ENCODE results near the gene PLXNA2. TPM values are rescaled to one million over a fixed set of nuclear protein-coding genes. Genes with fewer than 3 reads are reported as not detected.

The PLXNA2 gene
- polyA plus RNA-seq, 2 of the 4 experiments (the other 2 are of a cell fraction) = 0.36 to 0.87 TPM

DNA sequence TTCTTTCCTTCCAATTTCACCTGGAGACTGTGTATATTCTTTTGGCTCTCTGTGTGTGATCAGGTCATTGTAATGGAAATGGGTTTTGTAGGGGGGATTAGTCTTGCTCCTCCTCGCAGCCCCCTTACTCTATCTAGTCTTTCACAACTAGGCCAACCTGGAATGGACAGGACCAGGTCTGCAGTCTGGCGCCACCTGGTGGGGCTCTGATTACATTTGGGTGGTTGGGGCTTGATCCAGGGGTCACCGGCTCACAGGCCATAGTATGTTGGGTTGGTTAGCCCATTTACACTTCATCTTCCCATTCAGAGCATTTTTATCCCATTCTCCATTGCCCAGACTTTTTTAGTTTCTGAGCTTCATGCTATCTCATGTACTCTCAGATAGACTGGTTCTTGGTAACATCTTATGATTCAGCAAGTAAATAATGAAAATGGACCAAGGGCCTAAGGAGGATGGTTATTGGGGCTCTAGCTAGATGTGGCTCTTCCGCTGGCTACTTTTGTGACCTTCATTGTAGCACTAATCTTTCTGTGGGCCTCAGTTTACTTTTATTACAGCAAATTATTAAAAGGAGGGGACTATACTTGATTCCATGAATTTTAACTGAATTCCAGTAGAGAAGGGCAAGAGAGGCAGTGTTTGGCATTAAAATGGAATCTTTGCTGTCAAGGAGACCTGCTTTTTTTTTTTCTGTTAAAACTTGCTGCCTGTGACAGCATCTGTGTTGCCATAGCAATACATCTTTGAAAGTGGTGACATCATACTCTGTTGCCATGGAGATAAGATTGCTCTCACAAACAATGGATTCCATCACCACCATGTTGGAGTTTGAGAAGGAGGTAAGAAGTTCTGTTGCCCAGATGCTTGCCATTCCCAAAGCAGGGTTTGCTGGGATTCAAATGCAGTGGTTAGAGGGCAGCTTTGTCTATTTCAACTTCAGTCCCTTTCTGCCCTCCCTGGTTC, 150.1 kb downstream of the PLXNA2 start:
- Histone ChIP-seq H3K27ac (no peak overlapping the region), H3K9me3 (no peaks in the 10 kb centered on the region), H3K4me2 (no peak overlapping the region), H3K4me3 (no peak overlapping the region), H3K4me1 (no peaks in the 10 kb centered on the region)
- peak; percentile 41 to 49 for TF ChIP-seq RAD21 (conservative IDR thresholded peaks at IDR 0.05 in 1 of 2, IDR thresholded peaks at IDR 0.05 in 1 of 2)
- no peak for TF ChIP-seq KDM5A (IDR thresholded peaks at IDR 0.05)
- TF ChIP-seq SMC3 (IDR thresholded peaks at IDR 0.05) = peak; percentile 47; the same call in 2 of the 3 replicates
- TF ChIP-seq CTCF (IDR thresholded peaks at IDR 0.05) = peak; percentile 66
- ATAC-seq (peak; percentile 74 to 95; a peak in 5 of 6 replicates), DNase-seq (ENCODE audit: low read depth in 1 of 2, low spot score in 1 of 2) (peak; percentile 47 to 68), FAIRE-seq (no peak)
- ChIA-PET CTCF (interaction anchor here (0.8 to 4.1 kb wide), 18 partner anchors 9 to 151 kb away, joined by 3 to 23 read pairs (median 4); no protein-coding TSS in a partner anchor), POLR2A (no interaction called here)
- 39% methylated on average over 4 of the region's 4 CpGs for WGBS (ENCODE audit: missing lambda C conversion rate)

- POLR2A ChIA-PET = no interaction called here
- ATAC-seq (no peak), DNase-seq (ENCODE audit: low read depth in 1 of 2, low spot score in 1 of 2) (no peak), FAIRE-seq (no peak)
- 90% methylated on average over 3 of the region's 3 CpGs for WGBS (ENCODE audit: missing lambda C conversion rate)
- Histone ChIP-seq H3K4me3 (no peak overlapping the region), H3K4me1 (no peaks in the 10 kb centered on the region), H3K27ac (no peak overlapping the region), H3K4me2 (no peak overlapping the region), H3K9me3 (no peaks in the 10 kb centered on the region)
- TF ChIP-seq CHD2 (IDR thresholded peaks at IDR 0.05; ENCODE audit: low read length, partially characterized antibody) (no peak), RCOR1 (IDR thresholded peaks at IDR 0.05; ENCODE audit: low read depth, low read length) (no peak), ELK1 (IDR thresholded peaks at IDR 0.05; ENCODE audit: low read depth, low read length) (no peak), RAD21 (conservative IDR thresholded peaks at IDR 0.05 in 1 of 2, IDR thresholded peaks at IDR 0.05 in 1 of 2) (no peak), FOXS1 (CRISPR knock-in tag; IDR thresholded peaks at IDR 0.05) (no peak), CHD4 (IDR thresholded peaks at IDR 0.05; ENCODE audit: borderline replicate concordance) (no peak), FOSL2 (IDR thresholded peaks at IDR 0.05) (no peak), FOSL2 (CRISPR knock-in tag; IDR thresholded peaks at IDR 0.05) (no peak), KDM1A (IDR thresholded peaks at IDR 0.05; ENCODE audit: low read depth) (no peak), EHF (CRISPR knock-in tag; IDR thresholded peaks at IDR 0.05) (no peak), HOXB5 (CRISPR knock-in tag; IDR thresholded peaks at IDR 0.05) (no peak), POLR2AphosphoS2 (conservative IDR thresholded peaks at IDR 0.05; ENCODE audit: low read length) (no peak)
- TF ChIP-seq, protein P1, sequence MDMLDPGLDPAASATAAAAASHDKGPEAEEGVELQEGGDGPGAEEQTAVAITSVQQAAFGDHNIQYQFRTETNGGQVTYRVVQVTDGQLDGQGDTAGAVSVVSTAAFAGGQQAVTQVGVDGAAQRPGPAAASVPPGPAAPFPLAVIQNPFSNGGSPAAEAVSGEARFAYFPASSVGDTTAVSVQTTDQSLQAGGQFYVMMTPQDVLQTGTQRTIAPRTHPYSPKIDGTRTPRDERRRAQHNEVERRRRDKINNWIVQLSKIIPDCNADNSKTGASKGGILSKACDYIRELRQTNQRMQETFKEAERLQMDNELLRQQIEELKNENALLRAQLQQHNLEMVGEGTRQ (IDR thresholded peaks at IDR 0.05) = no peak
- TF ChIP-seq, protein P2, sequence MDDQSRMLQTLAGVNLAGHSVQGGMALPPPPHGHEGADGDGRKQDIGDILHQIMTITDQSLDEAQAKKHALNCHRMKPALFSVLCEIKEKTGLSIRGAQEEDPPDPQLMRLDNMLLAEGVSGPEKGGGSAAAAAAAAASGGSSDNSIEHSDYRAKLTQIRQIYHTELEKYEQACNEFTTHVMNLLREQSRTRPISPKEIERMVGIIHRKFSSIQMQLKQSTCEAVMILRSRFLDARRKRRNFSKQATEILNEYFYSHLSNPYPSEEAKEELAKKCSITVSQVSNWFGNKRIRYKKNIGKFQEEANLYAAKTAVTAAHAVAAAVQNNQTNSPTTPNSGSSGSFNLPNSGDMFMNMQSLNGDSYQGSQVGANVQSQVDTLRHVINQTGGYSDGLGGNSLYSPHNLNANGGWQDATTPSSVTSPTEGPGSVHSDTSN (IDR thresholded peaks at IDR 0.05) = no peak
- CTCF ChIA-PET = interaction anchor here (0.9 to 4.1 kb wide), 11 partner anchors 8 to 152 kb away, joined by 3 to 23 read pairs (median 5); partner anchors contain the start of gene PLXNA2
Measured at GRCh38 chr1:208093046-208093445, 151.1 kb downstream of the PLXNA2 start.
